C1 segment of cervical spinal cord (tissue), 14 donors: ENCODE measurements around the gene METTL25B.

Source experiments
- DNase-seq, 14 donors: peaks; one replicate each; lab custom pipeline; 2025; lab: John Stamatoyannopoulos, UW

The METTL25B gene

DNA sequence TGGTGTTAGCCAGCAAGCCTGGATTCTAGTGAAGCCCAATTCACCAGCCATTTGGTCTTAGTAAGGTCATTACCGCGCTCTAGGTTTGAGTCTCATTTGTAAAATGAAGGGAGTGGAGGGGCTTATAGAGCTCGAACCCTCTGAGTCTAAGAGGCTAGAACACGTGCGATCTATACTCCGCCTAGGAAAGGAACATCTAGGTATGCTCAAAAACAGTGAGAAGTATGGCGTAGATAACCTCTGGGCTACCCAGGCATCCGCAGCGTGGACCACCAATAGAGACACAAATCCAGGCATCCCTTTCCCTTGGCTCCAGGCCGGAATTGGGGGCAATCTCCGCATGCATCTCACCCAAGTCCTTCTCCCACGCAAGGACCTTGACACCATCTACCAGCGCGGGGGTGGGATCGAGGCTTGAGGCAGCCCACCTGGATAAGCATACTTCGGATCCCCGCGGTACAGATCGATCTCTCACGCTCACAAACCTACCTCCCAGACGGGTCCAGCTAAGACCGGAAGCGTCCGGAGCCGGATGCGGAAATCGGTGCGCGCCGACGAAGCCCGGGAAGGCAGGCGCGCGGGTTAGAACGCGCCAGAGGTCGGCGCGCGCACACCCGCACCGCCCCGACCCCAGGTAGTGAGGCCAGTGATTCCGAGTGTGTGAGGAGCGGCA, at the start of gene METTL25B:
TSS of gene METTL25B (plus strand) at position 544 of the 673 bp plus-strand sequence. CDS start 636 bp downstream, outside the sequence.
- peak; percentile 48 to 93 (median 86) for DNase-seq

GRCh38 chr1:156680056-156680455, 48.2 kb upstream of the METTL25B start:
- DNase-seq = no peak

DNA sequence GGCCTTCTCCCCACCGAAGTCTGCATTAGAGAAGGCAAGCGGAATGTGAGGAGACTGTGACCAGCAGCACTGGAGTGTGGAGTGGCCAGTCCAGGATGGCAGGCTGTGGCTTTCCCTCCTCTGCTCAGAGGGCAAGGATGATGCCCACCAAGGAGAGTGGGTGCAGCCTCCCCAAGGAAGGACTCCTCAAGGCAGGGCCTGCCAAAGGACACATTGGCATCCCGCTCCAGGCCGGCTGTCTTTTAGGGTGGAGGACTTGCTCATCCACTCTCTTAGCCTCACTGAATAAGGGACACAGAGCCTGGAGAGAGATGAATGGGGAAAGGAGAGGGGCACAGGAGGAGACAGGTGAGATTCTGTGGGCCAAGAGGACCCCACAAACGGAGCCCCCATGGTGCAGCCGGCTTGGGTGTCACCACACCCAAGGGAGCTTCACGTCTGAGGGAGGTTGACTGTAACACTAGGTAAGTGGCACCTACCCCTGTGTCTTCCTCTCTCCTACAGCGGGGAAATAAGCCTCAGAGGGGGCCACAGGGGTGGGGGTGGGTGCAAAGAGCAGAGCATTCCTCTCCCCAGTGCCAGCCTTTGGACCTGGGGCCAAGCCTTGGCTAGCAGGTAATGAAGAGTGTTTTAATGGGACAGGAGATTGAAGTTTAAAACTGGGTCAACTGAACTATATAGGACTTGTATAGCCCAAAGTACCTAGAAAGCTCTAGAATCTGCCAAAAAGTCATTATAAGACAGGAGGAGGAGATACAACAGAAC, 46.9 kb upstream of the METTL25B start:
- no peak for DNase-seq

DNA sequence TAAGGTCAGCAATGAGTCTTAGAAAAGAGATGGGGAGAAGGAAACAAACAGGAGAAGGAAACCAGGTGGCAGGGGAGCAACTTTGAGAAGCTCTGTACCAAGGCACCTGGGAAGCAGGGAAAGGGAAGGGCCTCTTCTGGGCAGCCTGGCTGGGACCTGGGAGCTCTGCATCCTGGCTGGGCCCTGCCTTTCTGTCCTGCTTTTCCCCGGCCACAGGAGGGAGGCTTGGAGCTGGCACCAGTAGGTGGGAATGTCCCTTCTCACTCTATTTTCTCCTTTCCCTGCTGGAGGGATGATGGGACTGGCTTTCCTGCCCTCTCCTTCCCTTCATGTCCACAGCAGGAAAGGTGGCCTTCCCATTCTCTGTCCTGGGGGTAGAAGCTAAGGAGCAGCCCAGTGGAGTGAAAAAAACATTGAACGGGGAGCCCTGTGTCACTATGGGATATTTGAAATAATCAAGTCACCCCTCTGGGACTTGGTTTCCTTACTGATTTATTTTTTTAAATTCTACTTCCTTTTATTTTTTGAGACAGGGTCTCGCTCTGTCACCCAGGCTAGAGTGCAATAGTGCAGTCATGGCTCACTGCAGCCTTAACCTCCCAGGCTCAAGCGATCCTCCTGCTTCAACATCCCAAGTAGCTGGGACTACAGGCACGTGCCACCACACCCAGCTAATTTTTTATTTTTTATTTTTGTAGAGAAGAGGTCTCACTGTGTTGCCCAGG, 45.9 kb upstream of the METTL25B start:
- DNase-seq = no peak

- DNase-seq = no peak
Measured at GRCh38 chr1:156684227-156684782, 44.0 kb upstream of the METTL25B start.

GRCh38 chr1:156689035-156689952, 39.0 kb upstream of the METTL25B start:
- peak in 9 of 14 donors; percentile 15 to 61 (median 45) for DNase-seq

DNA sequence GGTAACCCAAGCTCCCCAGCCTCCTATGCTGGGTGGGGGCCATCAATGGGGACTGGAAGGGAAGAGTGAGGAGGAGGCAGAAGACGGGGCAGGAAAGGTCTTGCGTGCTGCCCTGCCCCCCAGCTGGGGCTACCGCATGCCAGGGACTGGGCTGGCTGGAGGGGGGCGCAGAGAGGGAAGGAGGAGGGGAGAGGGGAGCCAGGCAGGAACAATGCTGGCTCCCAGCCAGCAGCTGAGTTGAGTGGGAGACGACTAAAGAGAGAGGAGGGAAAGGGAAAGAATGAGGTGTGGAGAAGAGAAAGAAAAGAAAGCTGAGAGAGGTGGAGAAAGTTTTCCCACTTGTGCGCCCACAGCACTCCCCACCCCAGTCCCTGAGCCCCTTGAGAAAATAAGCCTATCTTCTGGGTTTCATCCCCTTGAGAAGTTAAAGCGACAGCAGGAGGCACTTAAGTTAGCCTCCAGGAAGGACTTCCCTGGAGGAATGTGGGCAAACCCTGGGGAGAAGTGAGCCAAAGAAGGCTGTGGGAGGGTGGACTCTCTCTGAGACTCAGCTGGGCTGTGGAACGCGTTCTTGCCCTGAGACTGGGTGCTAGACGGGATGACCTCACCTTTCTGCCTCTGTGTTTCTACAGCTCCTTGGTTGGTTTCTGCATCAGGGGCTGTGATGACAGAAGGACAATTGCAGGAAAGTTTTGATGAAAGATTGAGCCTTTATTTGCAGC, 38.2 kb upstream of the METTL25B start:
- DNase-seq = no peak

GRCh38 chr1:156690675-156691036, 37.6 kb upstream of the METTL25B start:
- no peak for DNase-seq

- DNase-seq = no peak
Measured at GRCh38 chr1:156691191-156691590, 37.1 kb upstream of the METTL25B start.

DNA sequence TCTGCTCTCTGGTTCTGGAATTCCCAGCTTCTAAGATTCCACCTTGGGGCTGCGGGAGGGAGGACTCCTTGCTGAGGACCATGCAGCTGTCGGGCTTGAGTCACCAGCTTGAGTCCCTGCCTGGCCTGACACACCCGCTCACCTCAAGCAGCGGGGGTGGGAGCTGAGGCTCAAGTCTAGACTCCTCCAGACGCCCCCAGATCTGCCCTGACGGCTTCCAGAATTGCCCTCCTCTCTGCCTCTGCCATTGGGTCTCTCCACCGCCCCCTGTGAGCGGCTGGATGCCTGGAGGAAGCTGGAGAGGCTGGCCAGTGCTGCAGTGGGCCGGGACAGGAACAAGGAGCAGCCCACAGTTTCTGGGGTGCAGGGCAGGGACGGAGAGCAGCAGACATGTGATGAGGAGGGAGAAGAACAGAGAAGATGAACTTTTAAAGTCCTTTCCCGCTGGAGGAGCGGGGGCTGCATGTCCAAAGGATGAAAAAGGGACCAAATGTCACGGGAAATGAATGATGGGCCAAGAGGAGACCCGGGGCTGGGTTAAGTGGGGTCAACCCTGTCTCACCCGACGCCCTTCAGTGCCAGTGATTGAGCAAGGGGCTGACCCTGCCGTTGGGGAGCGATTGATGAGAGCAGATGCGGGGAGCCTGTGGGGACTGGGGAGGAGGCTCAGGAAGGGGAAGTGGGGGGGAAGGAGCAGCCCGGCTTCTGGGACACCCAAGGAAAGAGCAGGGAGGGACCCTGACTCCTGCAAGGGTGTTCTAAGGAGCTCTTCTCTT, 36.4 kb upstream of the METTL25B start:
- DNase-seq = no peak

GRCh38 chr1:156692441-156692924, 35.8 kb upstream of the METTL25B start:
- DNase-seq = no peak

DNA sequence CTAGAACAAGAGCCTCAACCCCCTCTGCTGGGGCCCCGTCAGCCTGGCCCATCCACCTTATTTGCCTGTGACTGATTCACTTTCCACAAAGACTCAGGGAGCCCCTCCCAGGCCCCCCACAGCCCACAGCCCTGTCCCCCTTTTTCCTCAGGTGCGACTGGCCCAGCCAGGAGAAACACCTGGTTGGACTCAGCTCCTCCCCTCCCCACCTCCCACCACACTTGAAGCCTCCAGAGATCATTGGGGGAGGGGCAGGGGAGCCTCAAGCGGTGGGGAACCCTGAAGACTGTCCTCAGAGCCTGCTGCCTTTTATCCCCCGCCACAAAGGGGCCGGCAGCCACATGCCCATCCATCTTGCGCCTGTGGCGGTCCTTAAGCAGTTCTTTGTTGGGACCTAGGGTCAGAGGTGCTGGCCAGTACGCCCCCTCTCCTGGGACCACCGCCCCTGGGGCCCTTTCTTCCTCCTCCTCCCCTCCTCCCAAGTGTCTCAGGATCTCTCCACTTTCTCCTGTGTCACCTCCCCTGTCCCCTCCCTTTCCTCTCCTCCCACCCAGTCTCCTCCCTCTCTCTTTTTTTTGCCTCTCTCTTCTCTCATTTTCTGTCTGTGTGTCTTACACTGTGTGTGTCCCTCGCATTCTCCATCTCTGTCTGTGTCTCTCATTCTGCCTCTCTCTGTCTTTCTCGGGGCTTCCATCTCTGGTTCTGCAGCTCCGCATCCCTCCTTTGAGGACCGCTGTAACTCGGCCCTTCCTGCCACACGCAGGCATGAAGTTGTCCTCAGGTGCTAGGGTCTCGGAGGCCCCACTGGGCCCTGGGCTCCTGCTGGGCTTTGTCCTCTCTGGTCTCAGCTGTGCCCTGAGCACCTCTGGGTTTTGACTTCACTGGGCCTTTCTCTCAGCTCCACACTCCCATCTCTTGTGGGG, 35.1 kb upstream of the METTL25B start:
- no peak for DNase-seq

- DNase-seq = no peak
Measured at GRCh38 chr1:156693848-156694689, 34.2 kb upstream of the METTL25B start.

DNA sequence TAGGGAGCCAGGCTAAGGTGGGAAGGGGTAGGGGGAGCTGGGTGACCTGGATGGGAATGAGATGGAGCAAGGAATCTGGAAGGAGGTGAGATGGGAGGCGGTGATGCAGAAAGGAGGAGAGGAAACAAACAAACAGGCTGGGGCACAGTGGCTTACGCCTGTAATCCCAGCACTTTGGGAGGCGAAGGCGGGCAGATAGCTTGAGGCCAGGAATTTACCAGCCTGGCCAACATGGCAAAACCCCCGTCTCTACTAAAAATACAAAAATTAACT, 33.6 kb upstream of the METTL25B start:
- DNase-seq = no peak

DNA sequence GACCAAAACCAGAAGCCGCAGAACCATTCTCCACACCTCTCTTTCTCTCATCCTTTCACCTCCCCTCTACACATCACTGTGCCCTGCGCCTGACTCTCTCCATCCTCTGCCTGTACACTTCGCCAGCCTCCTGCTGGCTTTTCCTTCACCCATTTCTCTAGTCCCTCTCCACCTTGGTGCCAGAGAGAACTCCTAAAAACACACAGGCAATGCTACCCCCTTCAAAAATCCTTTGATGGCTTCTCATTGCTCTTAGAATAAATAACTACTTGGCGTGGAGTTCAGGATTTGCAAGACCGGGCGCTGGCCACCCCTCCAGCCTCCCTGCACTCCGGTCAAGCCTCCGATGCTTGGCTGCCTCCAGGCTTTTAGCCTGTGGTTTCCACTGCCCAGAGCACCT, 31.5 kb upstream of the METTL25B start:
- no peak for DNase-seq

- no peak for DNase-seq
Measured at GRCh38 chr1:156697481-156697880, 30.8 kb upstream of the METTL25B start.

DNA sequence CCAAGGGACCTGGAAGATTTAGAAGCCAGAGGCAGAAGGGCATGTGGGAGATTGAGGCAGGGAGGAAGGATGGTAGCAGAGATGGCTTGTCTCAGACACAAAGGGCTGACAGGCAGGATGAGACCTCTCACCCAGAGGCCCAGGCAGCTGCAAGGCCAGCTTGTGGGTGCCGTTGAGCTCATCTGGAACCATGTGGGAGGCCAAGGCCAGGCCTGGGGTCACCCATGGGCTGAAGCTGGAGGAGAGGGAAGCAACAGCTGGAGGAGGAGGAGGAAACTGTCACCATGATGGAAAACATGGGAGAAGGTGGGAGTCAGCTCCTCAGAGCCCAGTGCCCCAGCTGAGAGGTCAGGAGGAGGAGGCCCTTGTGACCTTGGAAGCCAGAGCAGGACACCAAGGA, 29.3 kb upstream of the METTL25B start:
- DNase-seq = no peak
